Stimulated activated CD8-positive, alpha-beta memory T cell treated with anti-CD3 and anti-CD28 coated beads, Interleukin-15, amount 100 ng/mL, for 48 hours (primary cell): ENCODE results near the gene PTGDS.

Experiments used
- DNase-seq, 2 donors: peaks; one replicate each; pipeline ENCODE4 v3.0.0-alpha.2; 2020; ENCODE audit warnings: low read depth in 2 of 2

The PTGDS gene

DNA sequence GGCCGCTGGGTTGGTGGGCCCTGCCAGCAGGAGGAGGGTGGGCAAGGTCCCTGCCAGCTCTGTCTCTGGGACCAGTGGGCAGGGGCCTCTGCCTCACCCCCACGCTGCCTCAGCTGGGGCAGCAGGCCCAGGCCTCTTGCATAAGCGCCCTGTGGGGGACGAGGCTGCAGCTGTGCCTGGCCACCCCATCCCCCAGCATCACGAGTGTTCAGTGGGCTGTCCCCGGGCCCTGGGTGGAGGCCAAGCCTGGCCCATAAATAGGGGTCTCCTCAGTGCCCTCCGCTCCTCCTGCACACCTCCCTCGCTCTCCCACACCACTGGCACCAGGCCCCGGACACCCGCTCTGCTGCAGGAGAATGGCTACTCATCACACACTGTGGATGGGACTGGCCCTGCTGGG, at the start of gene PTGDS:
Gene PTGDS (plus strand): TSS at position 282 of the 400 bp plus-strand sequence. CDS start 75 bp downstream, at position 357.
- no peak for DNase-seq

- no peak for DNase-seq
Observed at GRCh38 chr9:136928591-136928990, 48.7 kb upstream of the PTGDS start.

DNA sequence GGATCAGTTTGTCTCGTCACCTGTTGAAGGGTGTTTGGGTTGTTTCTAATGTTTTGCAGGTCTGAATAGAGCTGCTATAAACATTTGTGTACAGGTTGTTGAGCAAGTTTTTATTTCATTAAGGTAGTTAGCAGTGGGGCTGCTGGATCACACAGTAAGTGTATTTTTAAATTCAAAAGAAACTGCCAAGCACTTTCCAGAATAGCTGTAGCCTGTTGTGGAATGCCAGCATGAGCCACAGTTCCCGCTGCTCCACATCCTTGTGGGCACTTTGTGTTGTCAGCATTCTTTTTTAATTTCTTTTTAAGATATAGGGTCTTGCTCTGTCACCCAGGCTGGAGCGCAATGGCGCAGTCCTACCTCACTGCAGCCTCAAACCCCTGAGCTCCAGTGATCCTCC, 47.3 kb upstream of the PTGDS start:
- no peak for DNase-seq

DNA sequence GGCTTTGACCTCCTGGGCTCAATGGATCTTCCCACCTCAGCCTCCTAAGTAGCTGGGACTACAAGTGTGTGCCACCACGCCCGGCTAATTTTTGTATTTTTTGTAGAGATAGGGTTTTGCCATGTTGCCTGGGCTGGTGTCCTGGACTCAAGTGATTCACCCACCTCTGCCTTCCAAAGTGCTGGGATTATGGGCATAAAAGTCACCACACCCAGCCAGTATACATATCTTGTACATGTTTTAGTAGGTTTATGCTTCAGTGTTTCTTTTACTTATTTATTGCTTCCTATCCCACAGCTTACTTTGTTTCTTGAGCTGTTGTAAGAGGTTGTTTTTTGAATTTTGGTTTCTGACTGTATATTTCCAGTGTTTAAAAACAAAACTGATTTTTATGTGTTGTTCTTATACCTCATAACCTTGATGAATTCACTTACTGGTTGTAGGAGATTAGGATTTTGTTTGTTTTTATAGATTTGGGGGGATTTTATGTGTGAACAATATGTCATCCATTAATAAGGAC, 45.6 kb upstream of the PTGDS start:
- no peak for DNase-seq

DNA sequence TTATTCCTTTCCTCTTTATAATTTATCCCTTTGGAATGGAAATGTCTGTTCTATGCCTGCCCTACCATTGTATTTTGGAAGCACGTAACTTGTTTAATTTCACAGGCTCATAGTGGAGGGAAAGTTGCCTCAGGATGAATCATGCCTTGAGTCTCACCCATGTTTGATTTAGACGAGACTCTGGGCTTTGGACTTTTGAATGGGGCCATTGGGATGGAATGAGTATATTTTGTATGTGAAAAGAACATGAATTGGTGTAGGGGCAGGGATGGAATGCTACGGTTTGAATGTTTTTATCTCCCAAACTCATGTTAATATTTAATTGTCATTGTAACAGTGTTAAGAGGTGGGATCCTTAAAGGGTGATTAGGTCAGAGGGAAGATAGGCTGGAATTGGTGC, 43.0 kb upstream of the PTGDS start:
- DNase-seq: no peak

GRCh38 chr9:136935651-136936050, 41.7 kb upstream of the PTGDS start:
- DNase-seq: no peak

DNA sequence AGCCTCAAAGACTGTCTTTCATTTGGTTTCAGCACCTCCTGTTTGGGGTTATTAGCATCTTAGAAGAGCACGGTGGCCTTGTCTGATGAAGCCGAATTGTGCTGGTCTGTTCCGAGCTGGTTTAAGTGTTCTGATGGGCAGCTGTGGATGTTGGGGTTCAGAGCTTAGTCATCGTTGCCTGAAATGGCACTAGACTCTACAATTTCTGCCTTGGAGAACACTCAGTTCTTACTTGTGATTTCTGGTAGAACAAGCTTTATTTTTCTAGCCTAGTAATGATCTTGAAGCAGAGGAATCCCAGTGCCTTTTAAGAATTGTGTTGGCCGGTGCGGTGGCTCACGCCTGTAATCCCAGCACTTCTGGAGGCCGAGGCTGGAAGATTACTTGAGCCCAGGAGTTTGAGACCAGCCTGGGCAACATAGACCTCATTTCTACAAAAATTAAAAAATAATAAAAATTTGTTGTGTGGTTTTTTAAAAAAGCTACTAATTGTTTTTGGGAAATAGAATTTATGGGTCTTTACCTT, 40.6 kb upstream of the PTGDS start:
- DNase-seq: no peak

DNA sequence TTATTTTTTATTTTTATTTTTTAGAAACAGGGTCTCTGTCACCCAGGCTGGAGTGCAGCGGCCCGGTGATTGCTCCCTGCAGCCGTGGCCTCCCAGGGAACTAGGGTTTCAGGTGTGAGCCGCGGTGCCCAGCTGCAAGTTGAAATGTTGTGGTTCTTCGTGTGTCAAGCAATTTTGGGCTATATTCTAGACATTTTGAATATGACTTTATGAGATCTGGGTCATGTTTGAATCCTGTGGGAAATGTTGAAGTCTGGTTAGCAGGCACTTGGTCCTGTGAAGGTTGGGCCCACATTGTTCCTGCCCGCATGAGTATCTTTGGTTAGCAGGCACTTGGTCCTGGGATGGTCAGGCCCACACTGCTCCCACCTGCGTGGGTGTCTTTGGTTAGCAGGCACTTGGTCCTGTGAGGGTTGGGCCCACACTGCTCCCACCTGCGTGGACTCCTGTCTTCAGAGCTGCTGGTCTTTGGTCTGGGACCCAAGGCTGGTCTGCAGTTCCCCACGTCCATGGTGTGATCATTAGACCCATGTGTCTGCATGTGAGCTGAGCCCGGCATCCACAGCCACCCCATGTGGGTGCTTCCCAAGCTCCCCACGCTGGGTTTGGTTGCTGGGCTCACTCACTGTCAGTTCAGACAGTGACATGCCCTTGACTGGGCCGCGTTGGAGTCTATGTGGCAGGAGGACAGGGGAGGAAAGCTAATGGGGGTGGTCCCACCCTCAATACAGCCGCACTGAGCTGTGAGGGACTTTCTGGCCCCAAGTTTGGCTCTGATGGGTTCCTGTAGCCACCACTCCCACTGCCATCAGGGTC, 39.9 kb upstream of the PTGDS start:
- no peak for DNase-seq

DNA sequence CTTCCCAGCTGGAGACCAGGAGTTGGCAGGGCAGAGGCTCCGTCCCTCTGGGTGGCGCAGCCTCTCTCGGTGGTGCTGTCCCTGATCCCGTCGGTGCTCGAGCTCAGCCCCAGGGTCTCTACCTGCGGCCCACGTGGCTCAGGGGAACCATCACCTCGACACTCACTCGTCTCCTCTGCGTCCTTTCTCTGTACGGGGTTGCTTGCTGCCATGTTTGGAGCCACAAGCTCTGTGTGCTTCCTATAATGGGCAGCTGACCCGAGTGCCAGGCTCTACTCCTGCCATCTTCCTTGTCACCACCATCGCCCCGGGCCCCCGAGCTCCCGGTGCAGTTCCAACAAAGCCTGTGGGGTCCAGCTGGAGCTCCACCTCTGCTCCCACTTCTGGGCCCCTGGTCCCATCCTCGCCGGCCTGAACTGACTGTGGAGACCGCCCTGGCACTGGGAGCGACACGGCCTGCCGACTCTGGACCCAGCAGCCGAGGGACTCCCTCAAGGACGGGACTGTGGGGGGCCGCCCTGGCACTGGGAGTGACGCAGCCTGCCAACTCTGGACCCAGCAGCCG, 37.8 kb upstream of the PTGDS start:
- no peak for DNase-seq

GRCh38 chr9:136939996-136940525, 37.2 kb upstream of the PTGDS start:
- DNase-seq: no peak

DNA sequence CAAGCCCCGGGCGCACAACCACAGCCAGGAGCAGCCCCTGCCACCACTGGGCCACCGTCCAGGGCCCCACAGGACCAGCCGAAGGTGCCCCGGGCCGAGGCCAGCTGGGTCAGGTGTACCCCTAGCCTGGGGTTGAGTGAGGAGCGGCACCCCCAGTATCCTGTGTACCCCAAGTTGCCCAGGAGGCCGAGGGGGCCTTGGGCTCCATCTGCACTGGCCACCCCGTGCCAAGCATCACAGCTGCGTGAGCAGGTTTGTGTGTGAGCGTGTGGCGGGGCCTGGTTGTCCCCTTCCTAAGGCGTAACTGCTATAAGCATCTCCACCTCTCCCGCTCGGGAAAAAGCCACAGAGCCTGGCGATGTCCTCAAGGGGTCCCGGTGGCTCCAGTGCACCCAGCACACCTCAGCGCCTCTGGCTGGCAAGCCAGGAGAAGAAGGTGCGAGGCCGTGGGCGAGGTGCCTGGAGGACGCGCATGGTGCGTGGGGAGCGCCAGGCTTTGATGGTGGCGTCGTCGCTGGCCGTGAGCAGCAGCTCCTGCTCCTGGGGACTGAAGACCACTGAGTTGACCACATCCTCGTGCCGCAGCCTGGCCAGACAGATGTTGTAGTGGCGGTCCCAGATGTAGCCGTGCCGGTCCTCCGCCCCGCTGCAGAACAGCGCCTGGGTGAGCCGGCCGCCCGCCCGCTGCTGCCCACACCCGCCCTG, 36.6 kb upstream of the PTGDS start:
- no peak for DNase-seq

DNA sequence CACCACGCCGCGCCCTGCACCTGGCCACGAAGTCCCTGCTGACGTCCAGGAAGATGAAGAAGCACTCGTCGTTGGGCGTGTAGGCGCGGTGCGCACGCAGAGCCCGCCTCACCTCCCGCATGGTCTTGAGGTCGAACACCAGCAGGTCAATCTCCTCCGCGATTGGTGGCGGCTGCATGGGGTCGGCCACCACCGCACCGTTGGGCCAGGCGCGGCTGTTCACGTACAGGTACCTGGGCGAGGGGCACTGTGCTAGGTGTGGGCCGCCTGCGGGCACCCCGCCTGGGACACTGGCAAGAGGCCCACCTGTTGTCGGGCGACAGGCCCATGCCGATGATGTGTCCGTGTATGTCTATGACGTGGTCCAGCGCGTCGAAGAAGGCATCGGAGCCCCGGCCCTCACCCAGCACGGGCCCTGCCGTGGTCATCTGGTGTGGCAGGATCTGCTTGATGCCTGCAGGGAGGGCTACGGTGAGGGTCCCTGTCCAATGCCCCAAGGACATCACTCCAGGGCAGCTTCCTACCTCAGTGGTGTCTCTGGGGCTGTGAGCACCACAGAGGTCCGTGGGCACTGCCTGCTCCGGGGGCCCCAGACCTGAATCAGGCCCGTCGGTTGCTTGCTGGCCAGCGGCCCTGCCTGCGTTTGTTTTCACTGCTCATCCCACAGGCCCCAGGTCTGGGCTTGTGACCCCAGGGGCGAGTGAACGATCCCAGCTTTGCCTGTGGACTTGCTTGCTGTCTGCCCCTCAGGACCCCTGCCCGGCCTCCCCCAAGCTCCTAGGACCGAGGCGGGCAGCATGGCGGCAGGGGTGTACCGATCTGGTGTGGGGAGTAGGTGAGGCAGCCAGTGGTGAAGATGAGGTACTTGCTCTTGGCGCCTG, 35.8 kb upstream of the PTGDS start:
- DNase-seq: no peak

GRCh38 chr9:136942112-136942880, 35.0 kb upstream of the PTGDS start:
- DNase-seq: no peak

GRCh38 chr9:136942881-136943230, 34.4 kb upstream of the PTGDS start:
- no peak for DNase-seq

DNA sequence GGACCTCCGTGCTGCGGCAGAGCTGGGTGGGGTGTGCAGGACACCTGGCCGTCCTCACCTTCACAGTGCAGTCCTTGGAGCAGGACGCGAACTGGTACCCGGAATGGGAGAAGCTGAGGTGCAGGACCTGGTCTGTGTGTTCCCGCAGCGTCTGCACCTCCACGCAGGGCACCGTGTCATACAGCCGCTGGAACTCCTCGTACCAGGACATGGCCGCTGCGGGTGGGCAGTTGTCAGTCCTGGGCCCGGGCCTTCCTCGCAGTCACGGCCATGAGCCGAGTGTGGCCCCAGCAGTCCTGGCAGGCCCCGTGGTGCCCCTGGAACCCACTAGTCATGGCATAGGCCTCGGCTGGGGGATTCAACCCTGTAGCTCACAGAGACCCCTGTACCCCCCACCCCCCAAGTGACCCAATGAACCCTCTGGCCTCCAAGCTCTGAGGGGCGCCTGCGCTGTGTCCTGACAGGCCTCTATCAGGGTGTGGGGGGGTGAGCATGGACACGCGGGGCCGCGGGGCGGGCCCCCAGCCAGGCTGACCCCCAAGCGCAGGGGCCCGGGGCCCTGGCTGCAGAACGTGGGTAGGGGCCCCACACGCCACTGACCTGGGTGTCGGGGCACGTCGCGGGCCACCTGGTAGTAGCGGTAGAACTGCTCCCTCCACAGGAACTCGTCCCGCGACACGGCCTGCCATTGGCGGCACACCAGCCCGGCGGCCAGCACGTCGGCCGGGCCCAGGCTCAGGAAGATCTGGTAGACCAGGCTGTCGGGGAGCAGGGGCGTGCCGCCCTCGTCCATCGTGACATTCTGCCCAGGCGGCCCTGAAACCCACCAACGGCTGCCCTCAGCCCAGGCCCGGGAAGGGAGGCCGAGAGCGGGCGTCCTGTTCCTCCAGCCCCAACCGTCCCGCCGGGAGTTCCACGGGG, 33.8 kb upstream of the PTGDS start:
- DNase-seq: peak in 1 of 2 donors; percentile 17

GRCh38 chr9:136944212-136944518, 33.1 kb upstream of the PTGDS start:
- DNase-seq: no peak

DNA sequence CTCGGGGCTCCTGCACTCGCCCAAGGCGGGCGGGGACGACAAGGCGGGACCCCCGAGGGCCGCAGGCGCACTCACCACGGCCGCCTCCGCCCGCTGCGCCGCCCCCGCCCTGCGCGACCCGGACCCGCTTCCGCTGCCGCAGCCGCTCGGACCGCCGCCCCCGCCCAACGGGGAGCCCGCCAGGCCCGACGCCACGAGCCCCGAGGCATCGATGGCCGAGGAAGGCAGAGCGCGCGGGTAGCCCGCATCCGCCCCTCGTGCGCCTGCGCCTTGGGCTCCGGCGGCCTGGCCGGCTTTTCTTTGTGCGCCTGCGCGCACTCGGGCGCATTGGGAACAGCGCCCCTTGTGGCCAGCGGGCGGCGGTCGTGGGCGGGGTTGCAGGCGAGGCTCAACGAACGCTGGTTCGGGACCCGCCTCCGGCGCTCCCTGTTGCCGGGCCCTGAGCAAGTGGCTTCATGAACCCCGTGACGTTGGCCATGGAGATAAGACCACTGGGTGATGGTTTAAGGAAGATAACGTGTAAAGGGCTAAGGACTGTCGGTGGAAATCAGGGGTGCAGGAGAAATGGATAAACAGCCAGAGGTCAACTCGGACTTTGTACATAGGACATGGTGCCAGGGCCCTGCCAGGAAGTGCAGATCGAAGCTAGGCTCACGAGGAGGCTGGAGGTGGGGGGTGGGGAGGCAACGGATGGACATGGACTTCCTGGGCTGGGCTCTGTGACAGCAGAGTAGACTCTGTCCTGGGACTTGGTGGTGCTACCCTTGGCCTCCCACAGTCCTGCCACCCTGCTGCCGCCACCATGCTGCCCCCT, 32.6 kb upstream of the PTGDS start, which contains the start of the genes C8G and FBXW5:
Gene C8G (plus strand): TSS at position 725 of the 814 bp plus-strand sequence. CDS start 78 bp downstream, at position 803.
Gene FBXW5 (minus strand): TSS at position 220 of the 814 bp plus-strand sequence. CDS start 655 bp downstream, outside the sequence.
- DNase-seq: peak; percentile 94 to 98
